ENCODE results near the gene CAPN2. TPM values are rescaled to one million over a fixed set of nuclear protein-coding genes. Genes with fewer than 3 reads are reported as not detected.
A peak's percentile ranks its signal among the peaks of the same experiment; 100 is the strongest.

Gene CAPN2
- total RNA-seq, 1 donor from 2014 or later = 151 TPM

- TF ChIP-seq, protein P1, sequence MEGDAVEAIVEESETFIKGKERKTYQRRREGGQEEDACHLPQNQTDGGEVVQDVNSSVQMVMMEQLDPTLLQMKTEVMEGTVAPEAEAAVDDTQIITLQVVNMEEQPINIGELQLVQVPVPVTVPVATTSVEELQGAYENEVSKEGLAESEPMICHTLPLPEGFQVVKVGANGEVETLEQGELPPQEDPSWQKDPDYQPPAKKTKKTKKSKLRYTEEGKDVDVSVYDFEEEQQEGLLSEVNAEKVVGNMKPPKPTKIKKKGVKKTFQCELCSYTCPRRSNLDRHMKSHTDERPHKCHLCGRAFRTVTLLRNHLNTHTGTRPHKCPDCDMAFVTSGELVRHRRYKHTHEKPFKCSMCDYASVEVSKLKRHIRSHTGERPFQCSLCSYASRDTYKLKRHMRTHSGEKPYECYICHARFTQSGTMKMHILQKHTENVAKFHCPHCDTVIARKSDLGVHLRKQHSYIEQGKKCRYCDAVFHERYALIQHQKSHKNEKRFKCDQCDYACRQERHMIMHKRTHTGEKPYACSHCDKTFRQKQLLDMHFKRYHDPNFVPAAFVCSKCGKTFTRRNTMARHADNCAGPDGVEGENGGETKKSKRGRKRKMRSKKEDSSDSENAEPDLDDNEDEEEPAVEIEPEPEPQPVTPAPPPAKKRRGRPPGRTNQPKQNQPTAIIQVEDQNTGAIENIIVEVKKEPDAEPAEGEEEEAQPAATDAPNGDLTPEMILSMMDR (IDR thresholded peaks at IDR 0.05; ENCODE audit: unreplicated experiment) = no peak
- Mint-ChIP-seq H3K9me3 (no peaks in the 10 kb centered on the region), H3K4me3 (no peak overlapping the region), H3K27ac (no peak overlapping the region), H3K36me3 (no peaks in the 10 kb centered on the region), H3K27me3 (ENCODE audit: low read depth) (peaks cover 18% of the 10 kb centered on the region), H3K4me1 (peaks cover 3% of the 10 kb centered on the region)
- no peak for DNase-seq (ENCODE audit: low spot score in 2 of 2, unreplicated experiment in 2 of 2)
Observed at GRCh38 chr1:223682502-223682901, 29.8 kb upstream of the CAPN2 start.

- Mint-ChIP-seq H3K27ac (no peak overlapping the region), H3K4me1 (peaks cover 3% of the 10 kb centered on the region), H3K36me3 (no peaks in the 10 kb centered on the region), H3K4me3 (no peak overlapping the region), H3K27me3 (ENCODE audit: low read depth) (peaks cover 21% of the 10 kb centered on the region), H3K9me3 (no peaks in the 10 kb centered on the region)
- TF ChIP-seq, protein P1 (IDR thresholded peaks at IDR 0.05; ENCODE audit: unreplicated experiment) = peak; percentile 70
- DNase-seq (ENCODE audit: low spot score in 2 of 2, unreplicated experiment in 2 of 2) = peak; percentile 55 to 77
Observed at GRCh38 chr1:223683586-223684487, 28.5 kb upstream of the CAPN2 start.

DNA sequence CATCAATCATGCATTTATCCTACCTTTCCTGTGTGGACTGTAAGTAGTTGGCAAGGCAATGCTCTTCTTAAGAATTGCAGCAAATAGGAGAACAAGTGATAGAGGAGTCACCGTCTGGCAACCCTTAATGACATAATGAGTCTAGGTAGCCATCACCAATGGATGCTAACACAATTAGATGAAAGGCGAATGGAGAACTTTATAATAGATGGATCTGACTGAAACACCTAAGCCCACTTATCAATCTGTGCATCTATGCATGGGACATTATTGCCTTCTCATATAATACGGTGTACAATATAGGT is 27.9 kb upstream of the CAPN2 start:
- no peak overlapping the region for H3K4me3 Mint-ChIP-seq
- no peaks in the 10 kb centered on the region for H3K9me3 Mint-ChIP-seq
- H3K27me3 Mint-ChIP-seq (ENCODE audit: low read depth) = peaks cover 21% of the 10 kb centered on the region
- TF ChIP-seq, protein P1 (IDR thresholded peaks at IDR 0.05; ENCODE audit: unreplicated experiment) = no peak
- H3K4me1 Mint-ChIP-seq = peaks cover 3% of the 10 kb centered on the region
- DNase-seq (ENCODE audit: low spot score in 2 of 2, unreplicated experiment in 2 of 2) = no peak
- H3K27ac Mint-ChIP-seq = no peak overlapping the region
- H3K36me3 Mint-ChIP-seq = no peaks in the 10 kb centered on the region

DNA sequence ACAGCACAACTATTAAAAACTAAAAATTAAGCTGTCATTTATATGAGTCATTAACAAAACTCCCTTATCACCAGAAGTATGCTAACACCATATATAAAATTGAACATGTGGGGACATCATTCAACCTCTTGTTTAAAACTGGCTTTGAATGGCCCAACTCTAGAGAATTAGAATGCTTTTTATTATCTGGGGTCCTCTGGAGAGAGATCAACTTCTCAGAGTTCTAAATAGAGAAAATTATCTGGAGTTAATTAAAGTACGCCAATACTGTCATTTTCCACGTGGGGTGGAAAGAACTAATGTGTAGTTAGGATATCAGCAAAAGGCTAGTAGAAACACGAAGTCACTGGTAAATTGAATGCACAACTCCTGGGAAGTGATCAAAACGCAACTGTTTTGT is 21.2 kb upstream of the CAPN2 start:
- DNase-seq (ENCODE audit: low spot score in 2 of 2, unreplicated experiment in 2 of 2) = no peak
- peaks cover 13% of the 10 kb centered on the region for H3K27me3 Mint-ChIP-seq (ENCODE audit: low read depth)
- H3K4me1 Mint-ChIP-seq = peaks cover 3% of the 10 kb centered on the region
- H3K4me3 Mint-ChIP-seq = no peak overlapping the region
- no peak overlapping the region for H3K27ac Mint-ChIP-seq
- TF ChIP-seq, protein P1 (IDR thresholded peaks at IDR 0.05; ENCODE audit: unreplicated experiment) = no peak
- H3K9me3 Mint-ChIP-seq = no peaks in the 10 kb centered on the region
- no peaks in the 10 kb centered on the region for H3K36me3 Mint-ChIP-seq

- Mint-ChIP-seq H3K27me3 (ENCODE audit: low read depth) (no peaks in the 10 kb centered on the region), H3K9me3 (no peaks in the 10 kb centered on the region), H3K4me3 (no peak overlapping the region), H3K4me1 (peaks cover 13% of the 10 kb centered on the region), H3K27ac (no peak overlapping the region), H3K36me3 (no peaks in the 10 kb centered on the region)
- DNase-seq (ENCODE audit: low spot score in 2 of 2, unreplicated experiment in 2 of 2) = no peak
- TF ChIP-seq, protein P1 (IDR thresholded peaks at IDR 0.05; ENCODE audit: unreplicated experiment) = no peak
Observed at GRCh38 chr1:223695014-223695548, 17.3 kb upstream of the CAPN2 start.

Data from mesothelial cell of epicardium (in vitro differentiated cells).